HL-60/S4 treated with retinoic acid at 250 ng/mL for 4 days and 3 days (cell line): Measurements from ENCODE around the gene KANSL1.
"Not testable (repeated sequence)": the region's sequence is repeated elsewhere in the genome, so short reads cannot be mapped to it uniquely, and the experiment has no call there.

Experiments
- in situ Hi-C: fragments of 300-500 bp; cut with MboI; formaldehyde crosslinking; loops from 2 replicates; pipeline ENCODE4 v1.7.0; 2022; ENCODE audit warnings: low sequenced_read_pairs

Gene KANSL1

GRCh38 chr17:46007461-46007965, 185.7 kb downstream of the KANSL1 start:
- in situ Hi-C loops = no loop called here

- in situ Hi-C loops = not testable (repeated sequence)
These were observed 187.1 kb downstream of the KANSL1 start for GRCh38 chr17:46006082-46006481.

DNA sequence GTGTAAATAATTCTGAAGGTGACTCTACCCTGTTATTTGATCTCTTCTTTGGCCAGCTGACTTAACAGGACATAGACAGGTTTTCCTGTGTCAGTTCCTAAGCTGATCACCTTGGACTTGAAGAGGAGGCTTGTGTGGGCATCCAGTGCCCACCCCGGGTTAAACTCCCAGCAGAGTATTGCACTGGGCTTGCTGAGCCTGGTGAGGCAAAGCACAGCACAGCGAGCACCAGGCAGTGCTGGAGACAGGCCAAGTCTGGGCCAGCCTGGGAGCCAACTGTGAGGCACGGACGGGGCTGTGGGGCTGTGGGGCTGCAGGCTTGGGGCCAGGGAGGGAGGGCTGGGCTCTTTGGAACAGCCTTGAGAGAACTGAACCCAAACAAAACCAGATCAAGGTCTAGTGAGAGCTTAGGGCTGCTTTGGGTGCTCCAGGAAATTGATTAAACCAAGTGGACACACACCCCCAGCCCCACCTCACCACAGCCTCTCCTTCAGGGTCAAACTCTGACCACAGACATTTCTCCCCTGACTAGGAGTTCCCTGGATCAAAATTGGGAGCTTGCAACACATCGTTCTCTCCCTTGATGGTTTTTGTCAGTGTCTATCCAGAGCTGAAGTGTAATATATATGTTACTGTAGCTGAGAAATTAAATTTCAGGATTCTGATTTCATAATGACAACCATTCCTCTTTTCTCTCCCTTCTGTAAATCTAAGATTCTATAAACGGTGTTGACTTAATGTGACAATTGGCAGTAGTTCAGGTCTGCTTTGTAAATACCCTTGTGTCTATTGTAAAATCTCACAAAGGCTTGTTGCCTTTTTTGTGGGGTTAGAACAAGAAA, 189.1 kb downstream of the KANSL1 start:
- in situ Hi-C loops = no loop called here

DNA sequence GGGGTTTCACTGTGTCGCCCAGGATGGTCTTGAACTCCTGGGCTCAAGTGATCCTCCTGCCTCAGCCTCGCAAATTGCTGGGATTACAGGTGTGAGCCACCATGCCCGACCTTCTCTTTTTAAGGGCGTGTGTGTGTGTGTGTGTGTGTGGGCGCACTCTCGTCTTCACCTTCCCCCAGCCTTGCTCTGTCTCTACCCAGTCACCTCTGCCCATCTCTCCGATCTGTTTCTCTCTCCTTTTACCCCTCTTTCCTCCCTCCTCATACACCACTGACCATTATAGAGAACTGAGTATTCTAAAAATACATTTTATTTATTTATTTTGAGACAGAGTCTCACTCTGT, 190.3 kb downstream of the KANSL1 start:
- in situ Hi-C loops = no loop called here

GRCh38 chr17:46002311-46002972, 190.8 kb downstream of the KANSL1 start:
- in situ Hi-C loops = no loop called here

- in situ Hi-C loops = no loop called here
These were observed 191.6 kb downstream of the KANSL1 start for GRCh38 chr17:46001390-46002310.

GRCh38 chr17:46000757-46001156, 192.5 kb downstream of the KANSL1 start:
- in situ Hi-C loops = no loop called here

- in situ Hi-C loops = no loop called here
These were observed 192.9 kb downstream of the KANSL1 start for GRCh38 chr17:46000292-46000691.

- in situ Hi-C loops = no loop called here
These were observed 193.3 kb downstream of the KANSL1 start for GRCh38 chr17:45999900-46000290.

- in situ Hi-C loops = no loop called here
These were observed 194.0 kb downstream of the KANSL1 start, which contains the start of gene STH for GRCh38 chr17:45998987-45999899. STH (plus strand) TSS chr17:45999250; CDS start chr17:45999280, 30 bp downstream.

DNA sequence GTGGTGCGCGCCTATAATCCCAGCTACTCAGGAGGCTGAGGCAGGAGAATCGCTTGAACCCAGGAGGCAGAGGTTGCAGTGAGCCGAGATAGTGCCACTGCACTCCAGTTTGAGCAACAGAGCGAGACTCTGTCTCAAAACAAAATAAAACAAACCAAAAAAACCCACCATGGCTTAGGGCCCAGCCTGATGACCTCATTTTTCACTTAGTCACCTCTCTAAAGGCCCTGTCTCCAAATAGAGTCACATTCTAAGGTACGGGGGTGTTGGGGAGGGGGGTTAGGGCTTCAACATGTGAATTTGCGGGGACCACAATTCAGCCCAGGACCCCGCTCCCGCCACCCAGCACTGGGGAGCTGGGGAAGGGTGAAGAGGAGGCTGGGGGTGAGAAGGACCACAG, 195.6 kb downstream of the KANSL1 start:
- in situ Hi-C loops = no loop called here

DNA sequence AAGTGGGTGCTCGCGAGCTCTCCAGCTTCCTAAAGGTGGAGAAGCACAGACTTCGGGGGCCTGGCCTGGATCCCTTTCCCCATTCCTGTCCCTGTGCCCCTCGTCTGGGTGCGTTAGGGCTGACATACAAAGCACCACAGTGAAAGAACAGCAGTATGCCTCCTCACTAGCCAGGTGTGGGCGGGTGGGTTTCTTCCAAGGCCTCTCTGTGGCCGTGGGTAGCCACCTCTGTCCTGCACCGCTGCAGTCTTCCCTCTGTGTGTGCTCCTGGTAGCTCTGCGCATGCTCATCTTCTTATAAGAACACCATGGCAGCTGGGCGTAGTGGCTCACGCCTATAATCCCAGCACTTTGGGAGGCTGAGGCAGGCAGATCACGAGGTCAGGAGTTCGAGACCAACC, 196.1 kb downstream of the KANSL1 start:
- in situ Hi-C loops = no loop called here

DNA sequence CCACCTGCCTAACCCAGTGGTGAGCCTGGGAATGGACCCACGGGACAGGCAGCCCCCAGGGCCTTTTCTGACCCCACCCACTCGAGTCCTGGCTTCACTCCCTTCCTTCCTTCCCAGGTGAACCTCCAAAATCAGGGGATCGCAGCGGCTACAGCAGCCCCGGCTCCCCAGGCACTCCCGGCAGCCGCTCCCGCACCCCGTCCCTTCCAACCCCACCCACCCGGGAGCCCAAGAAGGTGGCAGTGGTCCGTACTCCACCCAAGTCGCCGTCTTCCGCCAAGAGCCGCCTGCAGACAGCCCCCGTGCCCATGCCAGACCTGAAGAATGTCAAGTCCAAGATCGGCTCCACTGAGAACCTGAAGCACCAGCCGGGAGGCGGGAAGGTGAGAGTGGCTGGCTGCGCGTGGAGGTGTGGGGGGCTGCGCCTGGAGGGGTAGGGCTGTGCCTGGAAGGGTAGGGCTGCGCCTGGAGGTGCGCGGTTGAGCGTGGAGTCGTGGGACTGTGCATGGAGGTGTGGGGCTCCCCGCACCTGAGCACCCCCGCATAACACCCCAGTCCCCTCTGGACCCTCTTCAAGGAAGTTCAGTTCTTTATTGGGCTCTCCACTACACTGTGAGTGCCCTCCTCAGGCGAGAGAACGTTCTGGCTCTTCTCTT, 196.8 kb downstream of the KANSL1 start:
- in situ Hi-C loops = no loop called here

GRCh38 chr17:45995627-45996270, 197.5 kb downstream of the KANSL1 start:
- in situ Hi-C loops = no loop called here

- in situ Hi-C loops = no loop called here
These were observed 198.2 kb downstream of the KANSL1 start for GRCh38 chr17:45994987-45995386.

DNA sequence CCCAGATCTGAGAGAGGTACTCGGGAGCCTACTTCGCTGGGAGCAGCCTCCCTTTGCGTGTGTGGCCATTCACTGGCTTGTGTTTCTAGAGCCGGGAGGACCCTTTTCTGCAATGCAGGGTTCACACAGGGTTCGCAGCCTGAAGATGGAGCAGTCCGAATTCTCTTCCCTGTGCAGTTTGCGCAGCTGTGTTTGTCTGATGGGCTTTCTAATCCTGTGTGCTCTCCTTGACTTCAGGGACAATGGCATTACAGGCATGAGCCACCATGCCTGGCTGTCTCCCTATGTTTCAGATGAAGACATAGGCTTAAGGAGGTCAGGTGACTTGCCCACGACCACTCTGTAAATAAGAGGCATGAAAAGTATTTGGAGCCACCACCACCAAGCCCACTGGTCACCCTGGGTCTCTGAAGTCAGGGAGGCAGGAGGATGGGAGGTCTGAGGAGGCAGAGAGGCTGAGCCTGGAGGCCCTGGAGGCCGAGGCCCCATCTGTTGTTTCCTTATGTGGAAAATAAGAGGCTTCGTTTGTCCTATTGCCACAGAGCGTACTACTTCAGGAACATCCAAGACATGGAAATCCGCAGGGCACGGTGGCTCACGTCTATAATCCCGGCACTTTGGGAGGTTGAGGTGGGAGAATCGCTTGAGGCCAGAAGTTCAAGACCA, 199.1 kb downstream of the KANSL1 start:
- in situ Hi-C loops = no loop called here

DNA sequence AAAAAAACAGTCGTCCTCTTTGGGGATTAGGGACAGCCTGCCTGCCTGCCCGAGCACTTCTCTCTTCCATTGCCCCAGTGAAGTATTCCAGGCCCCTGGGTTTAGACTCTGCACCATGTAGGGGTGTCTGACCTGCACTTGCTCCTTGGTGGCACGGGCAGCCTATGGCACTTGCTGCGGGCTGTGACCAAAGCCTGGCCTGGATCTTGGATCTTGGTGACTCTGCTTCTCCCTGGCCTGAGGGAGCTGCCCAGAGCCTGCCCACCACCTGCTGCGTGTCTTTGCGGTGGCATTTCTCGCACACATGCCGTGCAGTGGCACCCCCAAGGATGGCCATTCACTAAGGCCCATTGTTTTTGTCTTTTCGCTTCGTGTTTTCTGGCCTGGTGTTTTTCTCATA, 200.3 kb downstream of the KANSL1 start:
- in situ Hi-C loops = no loop called here

DNA sequence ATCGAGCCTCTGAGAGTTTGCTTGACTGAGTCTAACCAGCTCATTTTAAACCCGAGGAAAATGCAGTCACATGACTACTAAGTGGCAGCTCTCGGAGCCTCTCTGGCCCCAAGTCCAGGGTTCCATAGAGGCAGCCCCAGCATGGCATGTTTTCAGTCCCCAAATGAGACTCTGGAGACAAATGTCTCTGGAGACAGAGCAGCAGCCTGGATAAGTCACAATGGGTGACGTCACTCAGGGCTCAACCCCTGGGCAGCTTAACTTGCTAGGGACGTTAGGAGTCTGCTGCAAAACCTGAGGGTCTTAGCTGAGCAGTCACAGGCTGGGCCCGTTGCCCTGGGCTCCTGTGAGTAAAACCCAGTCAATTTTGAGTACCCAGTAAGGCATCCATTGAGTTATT, 201.1 kb downstream of the KANSL1 start:
- in situ Hi-C loops = no loop called here

- in situ Hi-C loops = no loop called here
These were observed 201.9 kb downstream of the KANSL1 start for GRCh38 chr17:45991341-45991740.
